ENCODE results near the gene DAZAP1. TPM values are rescaled to one million over a fixed set of nuclear protein-coding genes. Genes with fewer than 3 reads are reported as not detected.

DAZAP1 gene
- total RNA-seq, 1 donor from 2014 or later, result 131 TPM

GRCh38 chr19:1467490-1468273 lies 60.3 kb downstream of the DAZAP1 start:
- H3K4me3 Mint-ChIP-seq, result no peak overlapping the region
- H3K27me3 Mint-ChIP-seq (ENCODE audit: low read depth), result peaks cover 58% of the 10 kb centered on the region
- no peak for TF ChIP-seq CTCF (IDR thresholded peaks at IDR 0.05; ENCODE audit: unreplicated experiment)
- H3K27ac Mint-ChIP-seq, result no peak overlapping the region
- no peaks in the 10 kb centered on the region for H3K9me3 Mint-ChIP-seq
- peaks cover 7% of the 10 kb centered on the region for H3K4me1 Mint-ChIP-seq
- no peak for DNase-seq (ENCODE audit: low spot score in 2 of 2, unreplicated experiment in 2 of 2)
- no peaks in the 10 kb centered on the region for H3K36me3 Mint-ChIP-seq

GRCh38 chr19:1468274-1468820 lies 61.0 kb downstream of the DAZAP1 start:
- H3K4me3 Mint-ChIP-seq, result no peak overlapping the region
- peaks cover 7% of the 10 kb centered on the region for H3K4me1 Mint-ChIP-seq
- H3K9me3 Mint-ChIP-seq, result no peaks in the 10 kb centered on the region
- H3K36me3 Mint-ChIP-seq, result no peaks in the 10 kb centered on the region
- no peak for TF ChIP-seq CTCF (IDR thresholded peaks at IDR 0.05; ENCODE audit: unreplicated experiment)
- no peak overlapping the region for H3K27ac Mint-ChIP-seq
- DNase-seq (ENCODE audit: low spot score in 2 of 2, unreplicated experiment in 2 of 2), result no peak
- peaks cover 62% of the 10 kb centered on the region for H3K27me3 Mint-ChIP-seq (ENCODE audit: low read depth)

GRCh38 chr19:1468821-1469254 lies 61.5 kb downstream of the DAZAP1 start:
- no peak for DNase-seq (ENCODE audit: low spot score in 2 of 2, unreplicated experiment in 2 of 2)
- H3K9me3 Mint-ChIP-seq, result no peaks in the 10 kb centered on the region
- no peaks in the 10 kb centered on the region for H3K36me3 Mint-ChIP-seq
- peaks cover 61% of the 10 kb centered on the region for H3K27me3 Mint-ChIP-seq (ENCODE audit: low read depth)
- no peak overlapping the region for H3K4me3 Mint-ChIP-seq
- TF ChIP-seq CTCF (IDR thresholded peaks at IDR 0.05; ENCODE audit: unreplicated experiment), result no peak
- H3K4me1 Mint-ChIP-seq, result peaks cover 7% of the 10 kb centered on the region
- H3K27ac Mint-ChIP-seq, result no peak overlapping the region

GRCh38 chr19:1469255-1470054 lies 62.1 kb downstream of the DAZAP1 start:
- DNase-seq (ENCODE audit: low spot score in 2 of 2, unreplicated experiment in 2 of 2), result no peak
- H3K9me3 Mint-ChIP-seq, result no peaks in the 10 kb centered on the region
- no peaks in the 10 kb centered on the region for H3K36me3 Mint-ChIP-seq
- peaks cover 60% of the 10 kb centered on the region for H3K27me3 Mint-ChIP-seq (ENCODE audit: low read depth)
- H3K27ac Mint-ChIP-seq, result no peak overlapping the region
- H3K4me1 Mint-ChIP-seq, result peaks cover 7% of the 10 kb centered on the region
- TF ChIP-seq CTCF (IDR thresholded peaks at IDR 0.05; ENCODE audit: unreplicated experiment), result no peak
- no peak overlapping the region for H3K4me3 Mint-ChIP-seq

GRCh38 chr19:1470055-1470304 lies 62.6 kb downstream of the DAZAP1 start:
- no peaks in the 10 kb centered on the region for H3K9me3 Mint-ChIP-seq
- H3K36me3 Mint-ChIP-seq, result no peaks in the 10 kb centered on the region
- H3K27ac Mint-ChIP-seq, result no peak overlapping the region
- DNase-seq (ENCODE audit: low spot score in 2 of 2, unreplicated experiment in 2 of 2), result no peak
- H3K27me3 Mint-ChIP-seq (ENCODE audit: low read depth), result peaks cover 55% of the 10 kb centered on the region
- H3K4me3 Mint-ChIP-seq, result peak overlapping the region; percentile 57
- H3K4me1 Mint-ChIP-seq, result peaks cover 7% of the 10 kb centered on the region
- TF ChIP-seq CTCF (IDR thresholded peaks at IDR 0.05; ENCODE audit: unreplicated experiment), result no peak
